HG03108 (cell line): ENCODE data around the gene PCYT1A.

Source experiments
- ATAC-seq: cut with Tn5 transposase; IDR thresholded peaks from one replicate; pipeline ENCODE4 v1.9.1; 2021; ENCODE audit warnings: moderate library complexity; ENCODE audit not compliant: unreplicated experiment

PCYT1A gene

GRCh38 chr3:196238612-196239560, 48.6 kb downstream of the PCYT1A start:
- no peak for ATAC-seq

- ATAC-seq, result no peak
These were observed 50.3 kb downstream of the PCYT1A start for GRCh38 chr3:196237203-196237602.

- no peak for ATAC-seq
These were observed 51.3 kb downstream of the PCYT1A start for GRCh38 chr3:196236223-196236622.

- no peak for ATAC-seq
These were observed 51.9 kb downstream of the PCYT1A start for GRCh38 chr3:196235452-196236122.

GRCh38 chr3:196232882-196233251, 54.7 kb downstream of the PCYT1A start:
- ATAC-seq, result no peak

- no peak for ATAC-seq
These were observed 55.2 kb downstream of the PCYT1A start for GRCh38 chr3:196232154-196232881.

GRCh38 chr3:196227629-196228493, 59.7 kb downstream of the PCYT1A start:
- no peak for ATAC-seq

- no peak for ATAC-seq
These were observed 60.4 kb downstream of the PCYT1A start for GRCh38 chr3:196227121-196227561.

GRCh38 chr3:196225763-196226364, 61.7 kb downstream of the PCYT1A start:
- no peak for ATAC-seq

GRCh38 chr3:196225086-196225485, 62.4 kb downstream of the PCYT1A start:
- no peak for ATAC-seq

- no peak for ATAC-seq
These were observed 64.5 kb downstream of the PCYT1A start for GRCh38 chr3:196222876-196223595.

- ATAC-seq, result no peak
These were observed 66.5 kb downstream of the PCYT1A start for GRCh38 chr3:196220991-196221390.

GRCh38 chr3:196220587-196220986, 66.9 kb downstream of the PCYT1A start:
- no peak for ATAC-seq

GRCh38 chr3:196219970-196220311, 67.6 kb downstream of the PCYT1A start:
- no peak for ATAC-seq

GRCh38 chr3:196219194-196219969, 68.1 kb downstream of the PCYT1A start:
- ATAC-seq, result peak; percentile 60

GRCh38 chr3:196218155-196218712, 69.3 kb downstream of the PCYT1A start:
- no peak for ATAC-seq

- ATAC-seq, result no peak
These were observed 70.0 kb downstream of the PCYT1A start for GRCh38 chr3:196217307-196218154.
